Bone marrow (tissue), 2 donors: ENCODE data around the gene PSMB4.
"Not testable (repeated sequence)": the region's sequence is repeated elsewhere in the genome, so short reads cannot be mapped to it uniquely, and the experiment has no call there.

Source experiments
- DNase-seq, 2 donors: peaks; one replicate each; lab custom pipeline; 2025; lab: John Stamatoyannopoulos, UW

PSMB4 gene

GRCh38 chr1:151390221-151391078 lies 8.9 kb upstream of the PSMB4 start:
- not testable (repeated sequence) for DNase-seq

GRCh38 chr1:151391079-151391563 lies 8.3 kb upstream of the PSMB4 start:
- no peak for DNase-seq

GRCh38 chr1:151393583-151393982 lies 5.8 kb upstream of the PSMB4 start:
- no peak for DNase-seq

DNA sequence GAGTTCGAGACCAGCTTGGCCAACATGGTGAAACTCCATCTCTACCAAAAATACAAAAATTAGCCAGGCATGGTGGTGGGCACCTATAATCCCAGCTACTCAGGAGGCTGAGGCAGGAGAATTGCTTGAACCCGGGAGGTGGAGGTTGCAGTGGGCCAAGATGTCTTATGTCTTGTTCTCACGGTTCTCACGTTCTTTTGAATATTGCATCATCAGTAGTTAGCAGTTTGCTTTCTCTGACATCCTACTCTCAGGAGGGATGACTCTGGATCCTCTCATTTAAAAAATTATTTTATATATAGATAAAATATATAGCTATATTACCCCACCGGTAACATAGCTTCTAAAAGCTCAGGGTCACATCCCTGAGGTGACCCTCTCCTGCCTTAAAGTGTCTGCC lies 3.1 kb upstream of the PSMB4 start:
- not testable (repeated sequence) for DNase-seq

DNA sequence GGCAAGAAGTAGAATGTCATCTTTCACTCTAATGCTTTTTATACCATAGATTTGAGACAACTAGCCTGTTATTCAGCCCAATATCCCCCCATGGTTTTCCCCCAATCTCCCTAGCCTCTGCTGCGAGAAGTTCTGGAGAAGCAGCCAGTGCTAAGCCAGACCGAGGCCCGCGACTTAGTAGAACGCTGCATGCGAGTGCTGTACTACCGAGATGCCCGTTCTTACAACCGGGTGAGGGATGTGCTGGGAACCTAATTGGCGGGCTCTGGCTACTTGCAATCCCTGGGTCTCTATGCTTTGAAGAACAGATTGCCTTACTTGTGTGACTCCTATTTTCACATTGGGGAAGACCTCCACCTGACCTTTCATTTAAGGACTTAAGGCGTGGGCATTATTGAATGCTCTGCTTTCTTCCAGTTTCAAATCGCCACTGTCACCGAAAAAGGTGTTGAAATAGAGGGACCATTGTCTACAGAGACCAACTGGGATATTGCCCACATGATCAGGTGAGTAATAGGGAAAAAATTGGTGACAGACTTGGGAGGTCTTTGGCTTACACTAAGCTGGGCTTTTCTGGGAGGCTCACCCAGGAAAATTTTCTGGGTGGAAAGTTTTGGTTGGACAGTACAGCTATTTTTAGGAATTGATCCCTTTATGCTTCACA lies 1.9 kb downstream of the PSMB4 start:
- DNase-seq, result no peak

DNA sequence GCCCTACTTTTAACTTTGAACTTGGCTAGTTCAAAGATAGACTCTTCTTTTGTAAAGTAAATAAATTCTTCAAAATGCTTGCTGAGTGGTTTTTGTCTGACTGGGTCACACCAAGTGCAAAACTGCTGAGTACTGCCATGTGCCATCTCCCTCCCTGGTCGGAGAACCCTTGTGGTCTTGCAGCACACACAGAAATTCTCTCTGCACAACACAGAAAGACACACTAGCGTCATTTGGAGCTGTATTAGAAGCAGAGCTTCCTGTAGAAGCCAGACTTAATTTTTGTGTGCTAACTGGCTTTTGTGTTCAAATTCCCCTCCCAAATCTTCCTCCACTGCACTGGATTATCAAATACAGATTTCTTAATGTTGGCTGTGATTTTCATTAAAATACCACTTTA lies 2.5 kb downstream of the PSMB4 start:
- no peak for DNase-seq

DNA sequence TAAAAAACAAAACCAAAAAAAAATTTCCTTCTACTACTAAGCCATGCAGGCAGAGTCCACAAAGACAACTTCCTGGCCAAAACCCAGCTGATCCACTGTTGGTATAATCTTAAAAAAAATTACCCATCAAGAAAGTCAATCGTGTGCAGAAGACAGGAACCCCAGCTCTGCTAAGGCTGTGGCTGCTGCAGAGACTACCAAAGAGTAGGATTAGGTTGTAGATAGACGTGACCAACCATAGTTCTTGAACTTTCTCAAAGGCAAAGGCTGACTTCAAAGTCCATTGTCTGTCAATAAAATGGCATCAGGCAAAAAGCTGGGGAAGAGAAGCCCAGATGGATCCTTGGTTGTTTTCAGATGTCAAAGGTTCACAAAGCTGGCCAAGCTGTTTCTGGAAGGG lies 3.4 kb downstream of the PSMB4 start:
- no peak for DNase-seq

DNA sequence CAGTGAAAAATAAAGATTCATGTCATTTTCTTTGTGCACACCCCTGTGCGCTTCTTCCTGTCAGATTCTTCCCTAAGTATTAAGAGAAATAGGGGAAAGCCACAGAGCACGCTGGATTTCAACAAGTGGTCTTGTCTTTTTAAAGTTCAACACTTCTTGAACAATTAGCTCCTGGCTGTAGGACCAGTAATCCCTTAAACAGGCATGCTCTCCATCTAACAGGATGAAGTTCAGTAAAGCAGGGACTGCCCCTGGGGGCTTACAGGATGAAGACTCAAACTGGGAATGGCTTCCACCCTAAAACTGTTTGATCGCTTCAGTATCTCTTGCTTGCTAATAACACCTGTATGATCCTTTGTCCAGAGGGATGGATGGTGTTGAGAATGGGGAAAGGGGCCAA lies 4.2 kb downstream of the PSMB4 start:
- DNase-seq, result no peak

- no peak for DNase-seq
Observed at GRCh38 chr1:151405187-151405951, 6.0 kb downstream of the PSMB4 start.

DNA sequence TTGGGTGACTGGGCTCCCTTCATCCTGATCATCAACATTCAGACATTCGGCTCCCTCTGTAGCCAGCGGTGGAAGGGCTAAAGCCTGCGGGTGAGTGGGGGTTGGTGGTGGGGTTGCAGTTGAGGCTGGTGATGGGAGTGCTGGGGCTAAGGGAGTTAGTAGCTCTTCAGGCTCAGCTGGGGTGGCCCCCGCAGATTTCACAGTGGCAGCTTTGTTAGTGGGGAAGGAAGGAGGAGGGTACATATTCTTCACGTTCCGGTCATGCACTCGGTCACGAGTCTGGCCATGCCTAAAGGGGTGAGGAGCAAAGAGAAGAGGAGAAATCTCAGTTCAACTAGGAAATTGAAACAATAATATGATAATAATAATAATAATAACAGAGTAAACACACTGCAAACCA lies 6.8 kb downstream of the PSMB4 start:
- DNase-seq, result no peak

- no peak for DNase-seq
Observed at GRCh38 chr1:151407304-151407703, 7.9 kb downstream of the PSMB4 start.

DNA sequence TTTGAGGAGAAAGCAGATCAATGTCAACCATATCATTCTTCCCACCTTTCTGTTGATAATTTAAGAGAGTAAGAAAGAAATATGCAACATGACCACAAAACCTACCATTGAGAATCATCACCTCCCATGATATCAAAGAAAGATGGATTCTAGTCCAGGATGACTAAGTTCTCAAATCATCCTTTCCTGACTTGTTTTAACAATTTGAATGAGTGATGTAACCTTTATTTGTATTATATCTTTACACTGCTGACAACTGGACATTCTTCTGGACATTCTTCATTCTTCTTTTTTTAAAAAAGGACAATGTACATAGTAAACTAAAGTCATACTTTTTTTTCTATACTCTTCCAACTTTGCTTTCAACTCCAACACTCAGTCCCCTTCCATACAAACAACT lies 9.5 kb downstream of the PSMB4 start:
- DNase-seq, result no peak

DNA sequence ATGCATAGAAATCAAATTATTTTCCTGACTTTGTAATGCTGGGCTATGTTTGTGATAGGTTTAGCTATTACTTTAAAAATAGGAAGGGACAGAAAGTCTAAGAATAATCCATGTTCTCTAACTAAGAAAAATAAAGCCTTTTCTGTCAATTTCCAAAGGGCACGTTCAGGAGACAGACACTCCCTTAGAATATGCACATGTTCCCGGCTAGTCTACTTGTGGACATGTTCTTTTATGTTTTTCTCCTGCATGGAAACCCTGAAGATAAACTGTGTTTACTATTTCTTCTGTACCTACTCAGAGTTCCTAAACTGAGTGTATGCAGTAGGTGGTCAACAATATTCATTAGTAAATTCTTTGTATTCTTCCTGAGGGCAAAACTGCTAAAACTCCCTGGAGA lies 12.5 kb downstream of the PSMB4 start:
- no peak for DNase-seq

- DNase-seq, result no peak
Observed at GRCh38 chr1:151416231-151416630, 16.9 kb downstream of the PSMB4 start.

- DNase-seq, result no peak
Observed at GRCh38 chr1:151418081-151418480, 18.7 kb downstream of the PSMB4 start.

GRCh38 chr1:151419819-151420218 lies 20.4 kb downstream of the PSMB4 start:
- DNase-seq, result no peak

DNA sequence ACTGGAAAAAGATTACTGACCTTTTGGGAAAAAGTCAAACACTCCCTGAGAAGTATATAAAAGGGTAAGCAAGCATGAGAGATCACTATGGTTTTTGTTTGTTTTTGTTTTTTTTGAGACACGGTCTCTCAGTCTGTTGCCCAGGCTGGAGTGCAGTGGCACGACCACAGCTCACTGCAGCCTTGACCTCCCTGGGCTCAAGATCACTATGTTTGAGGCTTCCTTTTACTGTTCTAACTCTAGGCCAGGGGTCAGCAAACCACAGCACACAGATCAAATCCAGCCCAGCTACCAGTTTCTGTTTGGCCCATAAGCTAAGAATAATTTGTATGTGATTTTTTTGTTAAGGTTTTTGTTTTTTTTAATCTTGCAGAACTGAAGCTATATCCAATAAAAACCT lies 25.7 kb downstream of the PSMB4 start:
- no peak for DNase-seq

GRCh38 chr1:151428068-151428467 lies 28.7 kb downstream of the PSMB4 start:
- no peak for DNase-seq

- DNase-seq, result not testable (repeated sequence)
Observed at GRCh38 chr1:151433827-151434226, 34.5 kb downstream of the PSMB4 start.

- no peak for DNase-seq
Observed at GRCh38 chr1:151435174-151435573, 35.8 kb downstream of the PSMB4 start.

DNA sequence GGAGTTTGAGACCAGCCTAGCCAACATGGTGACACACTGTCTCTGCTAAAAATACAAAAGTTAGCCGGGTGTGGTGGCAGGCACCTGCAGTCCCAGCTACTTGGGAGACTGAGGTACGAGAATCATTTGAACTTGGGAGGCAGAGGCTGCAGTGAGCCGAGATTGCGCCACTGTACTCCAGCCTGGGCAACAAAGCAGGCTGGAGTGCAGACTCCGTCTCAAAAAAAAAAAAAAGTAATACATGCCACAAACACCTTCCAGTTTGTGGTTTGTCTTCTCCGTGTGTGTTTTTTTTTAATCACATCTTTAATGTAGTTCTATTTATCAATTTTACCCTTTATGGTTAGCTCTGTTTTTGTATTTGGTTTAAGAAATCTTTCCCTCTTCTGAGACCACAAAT lies 37.6 kb downstream of the PSMB4 start:
- DNase-seq, result no peak

- not testable (repeated sequence) for DNase-seq
Observed at GRCh38 chr1:151437396-151437795, 38.0 kb downstream of the PSMB4 start.
